Coronary artery (tissue), 2 donors: Measurements from ENCODE around the gene GFER.
A peak's percentile ranks its signal among the peaks of the same experiment; 100 is the strongest.
"Not testable (repeated sequence)": the region's sequence is repeated elsewhere in the genome, so short reads cannot be mapped to it uniquely, and the experiment has no call there.

Experiments used
- DNase-seq: peaks from one replicate; pipeline ENCODE4 v3.0.0-alpha.2; 2017; ENCODE audit warnings: low spot score
- H3K27ac ChIP-seq, 2 donors: fragments of 200-600 bp; sonication (generic); one replicate each; pipeline ENCODE4 v1.5.1; 2016 to 2019
- H3K4me3 ChIP-seq: fragments of 200-600 bp; sonication (generic); 2 replicates; pipeline ENCODE4 v1.5.1; 2016; ENCODE audit warnings: mild to moderate bottlenecking, moderate library complexity
- TF ChIP-seq, protein P1 (sequence below): fragments of 200-600 bp; sonication (generic); IDR thresholded peaks from one replicate; pipeline ENCODE4 v1.5.1; 2019; ENCODE audit warnings: antibody characterized with exemption

GFER gene

DNA sequence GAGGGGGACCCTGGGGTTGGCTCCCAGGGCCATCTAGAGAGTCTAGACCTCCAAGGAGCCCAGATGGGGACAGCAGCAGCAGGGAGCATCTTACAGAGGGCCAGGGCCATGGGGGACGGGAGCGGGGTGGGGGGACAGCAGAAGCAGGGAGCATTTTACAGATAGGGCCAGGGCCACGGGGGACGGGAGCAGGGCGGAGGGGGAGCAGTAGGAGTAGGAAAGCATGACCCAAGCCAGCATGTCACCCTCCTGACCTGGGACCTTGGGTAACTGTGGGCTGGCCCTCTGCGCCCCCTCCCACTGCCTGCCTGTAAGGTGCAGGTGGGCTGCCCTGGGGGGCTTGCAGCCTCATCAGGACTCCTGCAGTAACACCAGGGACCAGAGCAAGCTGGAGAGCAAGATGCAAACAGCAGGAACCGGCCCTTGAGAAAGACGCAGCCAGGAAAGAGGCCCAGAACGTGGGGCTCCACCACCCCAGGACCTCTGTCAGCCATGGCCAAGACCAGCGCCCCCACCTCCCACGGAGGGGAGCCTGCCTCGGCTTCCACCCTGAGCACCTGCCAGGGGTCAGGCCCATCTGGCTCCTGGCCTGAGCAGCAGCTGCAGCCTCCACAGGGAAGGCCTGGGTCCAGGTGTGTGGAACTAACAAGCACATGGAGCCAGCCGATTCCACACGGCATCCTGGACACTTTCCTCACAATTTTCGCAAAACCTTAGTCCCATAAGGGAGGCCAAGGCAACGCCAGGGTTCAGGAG, 23.3 kb downstream of the GFER start:
- Histone ChIP-seq H3K4me3 (peak overlapping the region; percentile 19), H3K27ac (no peak overlapping the region)
- TF ChIP-seq, protein P1, sequence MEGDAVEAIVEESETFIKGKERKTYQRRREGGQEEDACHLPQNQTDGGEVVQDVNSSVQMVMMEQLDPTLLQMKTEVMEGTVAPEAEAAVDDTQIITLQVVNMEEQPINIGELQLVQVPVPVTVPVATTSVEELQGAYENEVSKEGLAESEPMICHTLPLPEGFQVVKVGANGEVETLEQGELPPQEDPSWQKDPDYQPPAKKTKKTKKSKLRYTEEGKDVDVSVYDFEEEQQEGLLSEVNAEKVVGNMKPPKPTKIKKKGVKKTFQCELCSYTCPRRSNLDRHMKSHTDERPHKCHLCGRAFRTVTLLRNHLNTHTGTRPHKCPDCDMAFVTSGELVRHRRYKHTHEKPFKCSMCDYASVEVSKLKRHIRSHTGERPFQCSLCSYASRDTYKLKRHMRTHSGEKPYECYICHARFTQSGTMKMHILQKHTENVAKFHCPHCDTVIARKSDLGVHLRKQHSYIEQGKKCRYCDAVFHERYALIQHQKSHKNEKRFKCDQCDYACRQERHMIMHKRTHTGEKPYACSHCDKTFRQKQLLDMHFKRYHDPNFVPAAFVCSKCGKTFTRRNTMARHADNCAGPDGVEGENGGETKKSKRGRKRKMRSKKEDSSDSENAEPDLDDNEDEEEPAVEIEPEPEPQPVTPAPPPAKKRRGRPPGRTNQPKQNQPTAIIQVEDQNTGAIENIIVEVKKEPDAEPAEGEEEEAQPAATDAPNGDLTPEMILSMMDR, result no peak
- DNase-seq, result no peak

DNA sequence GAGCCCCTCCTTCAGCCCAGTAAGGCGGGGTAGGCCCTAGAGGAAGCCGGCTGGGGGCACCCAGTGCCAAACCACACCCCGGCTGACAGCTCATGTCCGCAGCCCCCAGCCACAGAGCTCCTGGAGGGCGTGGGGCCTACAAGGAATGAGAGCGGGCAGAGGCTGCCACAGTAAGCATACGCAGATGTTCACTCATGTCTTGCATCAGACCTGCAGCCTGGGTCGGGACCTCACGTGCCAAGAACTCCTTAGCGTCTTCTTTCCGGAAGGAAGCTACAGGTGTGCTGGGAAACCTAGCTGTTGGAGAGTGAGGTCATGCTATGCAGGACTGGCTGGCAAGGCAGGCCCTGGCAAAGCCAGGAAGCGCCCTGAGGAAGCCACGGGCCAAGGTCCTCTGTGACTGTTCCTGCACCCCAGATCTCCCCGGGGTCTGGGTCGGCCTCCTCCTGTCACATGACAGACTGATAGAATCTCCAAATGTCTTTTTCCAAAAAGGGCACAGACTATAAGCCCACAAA, 24.1 kb downstream of the GFER start:
- DNase-seq, result no peak
- H3K4me3 ChIP-seq, result peak overlapping the region; percentile 85
- TF ChIP-seq, protein P1, result no peak
- H3K27ac ChIP-seq, result no peak overlapping the region

DNA sequence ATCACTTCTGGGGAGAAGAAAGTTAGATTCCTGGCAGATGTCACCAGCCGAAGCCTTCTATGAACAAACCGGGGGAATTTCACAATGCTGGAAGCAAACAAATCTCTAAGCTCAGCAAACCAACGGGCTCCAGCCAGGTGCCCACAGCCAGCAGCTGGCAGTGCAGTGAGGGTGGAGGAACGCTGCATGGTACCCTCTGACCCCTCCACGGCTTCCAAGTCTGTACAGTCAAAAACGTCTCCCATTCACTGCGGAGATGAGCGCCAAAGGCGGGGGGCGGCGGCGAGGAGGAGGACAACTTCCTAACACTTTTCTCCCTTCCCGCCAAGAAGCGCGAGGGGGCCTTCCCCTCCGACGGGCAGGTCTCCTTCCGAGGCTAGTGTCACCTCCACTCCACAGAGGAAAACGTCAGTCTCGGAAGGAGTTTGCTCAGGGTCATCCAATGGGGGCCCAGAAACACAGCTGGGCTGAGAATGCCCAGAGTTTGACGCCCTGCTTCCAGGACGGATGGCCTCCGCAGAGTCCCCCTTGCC, 24.7 kb downstream of the GFER start:
- H3K27ac ChIP-seq, result peak overlapping the region; percentile 21 to 96
- no peak for DNase-seq
- H3K4me3 ChIP-seq, result peak overlapping the region; percentile 85
- TF ChIP-seq, protein P1, result no peak

DNA sequence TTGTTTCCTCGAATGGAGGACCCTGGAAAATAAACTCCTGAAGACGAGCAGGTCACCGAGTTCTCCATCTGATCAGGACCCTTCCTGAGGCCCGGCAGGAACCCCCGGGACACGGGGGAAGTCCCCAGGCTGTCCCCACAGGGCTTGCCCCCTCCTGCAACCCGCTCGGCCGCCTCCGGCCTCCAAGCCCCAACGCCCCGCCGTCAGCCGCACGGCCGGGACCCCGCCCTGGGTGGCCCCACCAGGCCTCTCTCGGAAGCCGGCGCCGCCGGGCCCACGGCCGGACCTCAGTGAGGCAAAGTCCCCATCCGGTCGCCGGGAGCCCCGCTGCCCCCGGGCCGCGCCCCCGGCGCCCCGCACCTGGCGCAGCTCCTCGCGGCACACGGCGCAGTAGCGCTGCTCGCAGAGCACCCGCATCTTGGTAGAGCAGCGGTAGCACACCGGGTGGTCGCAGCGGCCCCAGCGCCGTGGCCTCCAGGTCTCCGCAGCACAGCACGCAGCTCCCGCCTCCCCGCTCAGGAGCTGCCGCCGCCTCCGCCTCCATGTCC, 25.2 kb downstream of the GFER start:
- DNase-seq, result no peak
- Histone ChIP-seq H3K27ac (peak overlapping the region; percentile 21 to 96), H3K4me3 (peak overlapping the region; percentile 85)
- TF ChIP-seq, protein P1, result no peak

DNA sequence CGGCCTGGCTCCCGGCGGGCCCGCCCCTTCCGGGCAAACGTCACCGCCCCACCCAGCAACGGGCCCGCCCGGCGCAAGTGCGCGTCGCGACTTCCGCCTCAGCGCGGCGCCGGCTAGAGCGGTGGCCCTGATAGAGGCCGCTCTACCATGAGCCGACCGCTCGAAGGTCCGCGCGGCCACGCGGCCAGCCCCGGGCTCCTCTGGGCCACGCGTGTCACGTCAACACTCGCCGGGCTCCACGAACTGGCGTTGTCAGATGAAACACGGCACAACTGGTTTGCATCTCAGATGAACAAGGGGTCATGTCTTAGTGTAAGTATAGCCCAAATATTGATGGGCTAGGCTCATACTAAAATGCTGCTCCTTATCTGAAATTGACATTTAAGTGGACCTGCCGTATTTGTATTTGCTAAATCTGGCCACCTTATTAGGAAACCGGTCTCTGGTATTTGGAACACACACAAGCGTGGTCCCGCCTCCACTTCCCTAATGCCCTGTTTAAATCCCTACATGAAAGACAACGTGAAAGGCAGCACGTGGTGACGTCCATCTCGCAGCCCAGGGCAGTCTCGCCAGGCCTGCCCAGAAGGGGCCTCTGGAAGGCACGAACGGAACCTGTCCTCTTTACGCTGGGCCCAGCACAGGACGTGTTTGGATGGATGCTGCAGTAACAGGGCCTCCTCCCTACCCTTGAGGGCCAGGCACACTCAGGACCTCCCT, 26.0 kb downstream of the GFER start, which contains the start of gene ZNF598:
Gene ZNF598, minus strand, starts transcription at position 31 of the 720 bp plus-strand sequence.
- DNase-seq, result no peak
- TF ChIP-seq, protein P1, result no peak
- H3K4me3 ChIP-seq, result peak within 1 kb of the TSS; percentile 85
- peak within 1 kb of the TSS; percentile 80 to 96 for H3K27ac ChIP-seq

DNA sequence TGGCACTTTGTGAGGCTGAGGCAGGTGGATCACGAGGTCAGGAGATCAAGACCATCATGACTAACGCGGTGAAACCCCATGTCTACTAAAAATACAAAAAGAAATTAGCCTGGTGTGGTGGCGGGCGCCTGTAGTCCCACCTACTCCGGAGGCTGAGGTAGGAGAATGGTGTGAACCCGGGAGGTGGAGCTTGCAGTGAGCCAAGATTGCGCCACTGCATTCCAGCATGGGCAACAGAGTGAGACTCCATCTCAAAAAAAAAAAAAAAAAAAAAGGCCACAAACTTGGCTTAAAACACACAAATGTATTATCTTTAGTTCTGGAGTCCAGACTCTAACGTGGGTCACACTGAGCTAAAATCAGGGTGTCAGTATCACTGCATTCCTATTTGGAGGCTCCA, 27.7 kb downstream of the GFER start:
- not testable (repeated sequence) for DNase-seq, H3K27ac ChIP-seq, H3K4me3 ChIP-seq

DNA sequence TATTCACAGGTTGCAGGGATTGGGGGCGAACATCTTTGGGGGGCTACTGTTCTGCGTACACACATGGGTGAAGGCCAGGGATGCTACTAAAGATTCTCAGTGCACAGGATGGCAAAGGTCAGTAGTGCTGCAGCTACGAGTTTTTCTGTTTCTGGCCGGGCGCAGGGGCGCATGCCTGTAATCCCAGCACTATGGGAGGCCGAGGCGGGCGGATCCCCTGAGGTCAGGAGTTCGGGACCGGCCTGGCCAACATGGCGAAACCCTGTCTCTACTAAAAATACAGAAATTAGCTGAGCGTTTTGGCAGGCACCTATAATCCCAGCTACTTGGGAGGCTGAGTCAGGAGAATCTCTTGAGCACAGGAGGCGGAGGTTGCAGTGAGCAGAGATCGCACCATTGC, 29.5 kb downstream of the GFER start:
- Histone ChIP-seq H3K27ac (no peak overlapping the region), H3K4me3 (no peak overlapping the region)
- TF ChIP-seq, protein P1, result no peak
- no peak for DNase-seq
